HG02943 (cell line): ENCODE results near the gene HOXB1.

Experiments used
- ATAC-seq: cut with Tn5 transposase; IDR thresholded peaks from one replicate; pipeline ENCODE4 v1.9.1; 2021; ENCODE audit warnings: mild to moderate bottlenecking, low read depth, moderate library complexity; ENCODE audit not compliant: unreplicated experiment

Gene HOXB1

GRCh38 chr17:48530887-48531272 is at the start of gene HOXB1:
Gene HOXB1, minus strand, starts transcription at chr17:48531011. Its CDS starts 107 bp downstream, at chr17:48530904.
- no peak for ATAC-seq

- no peak for ATAC-seq
These were observed 49.1 kb upstream of the HOXB1 start for GRCh38 chr17:48579760-48580554.

GRCh38 chr17:48579471-48579759 is 48.6 kb upstream of the HOXB1 start:
- no peak for ATAC-seq

GRCh38 chr17:48578616-48579470 is 48.0 kb upstream of the HOXB1 start:
- no peak for ATAC-seq

- no peak for ATAC-seq
These were observed 47.3 kb upstream of the HOXB1 start, which contains the start of gene HOXB4 for GRCh38 chr17:48577946-48578615. Gene HOXB4, minus strand, starts transcription at chr17:48578350. Its CDS starts 31 bp downstream, at chr17:48578319.

- ATAC-seq, result no peak
These were observed 46.6 kb upstream of the HOXB1 start for GRCh38 chr17:48577330-48577945.

GRCh38 chr17:48576479-48577309 is 45.9 kb upstream of the HOXB1 start:
- ATAC-seq, result no peak

- no peak for ATAC-seq
These were observed 45.1 kb upstream of the HOXB1 start for GRCh38 chr17:48575673-48576478.

GRCh38 chr17:48575066-48575582 is 44.3 kb upstream of the HOXB1 start:
- ATAC-seq, result no peak

- ATAC-seq, result no peak
These were observed 43.8 kb upstream of the HOXB1 start for GRCh38 chr17:48574505-48575065.

- ATAC-seq, result no peak
These were observed 41.1 kb upstream of the HOXB1 start for GRCh38 chr17:48571826-48572417.

GRCh38 chr17:48571024-48571818 is 40.4 kb upstream of the HOXB1 start:
- ATAC-seq, result no peak

GRCh38 chr17:48570325-48571023 is 39.7 kb upstream of the HOXB1 start:
- no peak for ATAC-seq

GRCh38 chr17:48569674-48570324 is 39.0 kb upstream of the HOXB1 start:
- ATAC-seq, result no peak

GRCh38 chr17:48569240-48569582 is 38.4 kb upstream of the HOXB1 start:
- ATAC-seq, result no peak

- ATAC-seq, result no peak
These were observed 37.9 kb upstream of the HOXB1 start for GRCh38 chr17:48568499-48569239.
